DMS 273 (cell line): ENCODE data around the gene ESAM.

Experiments used
- DNase-seq: peaks from one replicate; lab custom pipeline; 2025; ENCODE audit not compliant: unreplicated experiment; lab: John Stamatoyannopoulos, UW

ESAM gene

GRCh38 chr11:124753624-124754023 is 8.5 kb downstream of the ESAM start:
- no peak for DNase-seq

DNA sequence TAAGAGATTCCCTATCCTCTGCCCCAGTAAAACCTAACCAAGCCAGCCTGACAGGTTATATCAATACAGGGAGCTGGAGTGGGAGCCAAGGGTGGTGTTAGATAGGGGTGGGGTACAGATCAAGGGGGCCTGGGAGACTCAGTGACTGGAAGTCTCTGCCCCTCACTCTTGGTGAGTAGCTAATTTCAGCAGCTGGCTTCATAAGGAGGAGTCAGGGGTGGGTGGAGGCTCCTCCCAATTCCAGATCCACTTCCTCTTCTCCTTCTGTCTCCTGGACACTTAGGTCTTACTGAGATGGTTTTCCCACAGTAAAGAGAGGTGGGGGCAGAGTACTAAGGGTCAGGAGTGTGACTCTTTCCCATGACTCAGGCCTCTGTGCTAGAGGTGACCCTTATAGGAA is 8.9 kb downstream of the ESAM start:
- peak; percentile 19 for DNase-seq

DNA sequence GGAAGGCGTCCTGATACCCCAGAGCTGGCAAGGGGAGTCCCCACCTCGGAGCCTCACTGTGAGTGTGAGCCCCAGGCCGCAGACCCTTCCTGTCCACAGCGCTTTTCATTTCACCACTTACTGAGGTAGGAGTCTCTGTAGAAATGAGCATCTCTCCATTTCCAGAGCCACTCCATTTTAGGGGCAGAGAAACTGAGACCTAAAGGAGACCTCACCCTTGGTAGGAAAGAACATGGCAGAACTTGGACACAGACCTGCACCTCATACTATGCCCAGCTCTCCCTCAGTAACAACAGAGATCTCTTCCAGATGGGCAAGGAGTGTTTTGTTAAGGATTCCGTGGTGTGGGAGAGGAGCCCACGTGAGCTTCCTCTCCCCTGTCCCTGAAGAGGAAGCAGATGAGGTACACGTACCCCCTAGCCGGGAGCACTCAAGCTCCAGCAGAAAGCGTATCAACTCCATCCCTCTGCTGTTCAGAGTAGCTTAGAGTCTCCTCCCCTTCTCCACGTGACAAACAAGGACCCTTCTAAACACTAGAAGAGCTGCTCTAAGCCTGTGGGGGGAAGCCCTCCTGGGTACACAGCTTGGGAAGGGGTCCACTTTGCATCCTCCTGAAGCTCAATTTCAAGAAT is 9.5 kb downstream of the ESAM start:
- no peak for DNase-seq

DNA sequence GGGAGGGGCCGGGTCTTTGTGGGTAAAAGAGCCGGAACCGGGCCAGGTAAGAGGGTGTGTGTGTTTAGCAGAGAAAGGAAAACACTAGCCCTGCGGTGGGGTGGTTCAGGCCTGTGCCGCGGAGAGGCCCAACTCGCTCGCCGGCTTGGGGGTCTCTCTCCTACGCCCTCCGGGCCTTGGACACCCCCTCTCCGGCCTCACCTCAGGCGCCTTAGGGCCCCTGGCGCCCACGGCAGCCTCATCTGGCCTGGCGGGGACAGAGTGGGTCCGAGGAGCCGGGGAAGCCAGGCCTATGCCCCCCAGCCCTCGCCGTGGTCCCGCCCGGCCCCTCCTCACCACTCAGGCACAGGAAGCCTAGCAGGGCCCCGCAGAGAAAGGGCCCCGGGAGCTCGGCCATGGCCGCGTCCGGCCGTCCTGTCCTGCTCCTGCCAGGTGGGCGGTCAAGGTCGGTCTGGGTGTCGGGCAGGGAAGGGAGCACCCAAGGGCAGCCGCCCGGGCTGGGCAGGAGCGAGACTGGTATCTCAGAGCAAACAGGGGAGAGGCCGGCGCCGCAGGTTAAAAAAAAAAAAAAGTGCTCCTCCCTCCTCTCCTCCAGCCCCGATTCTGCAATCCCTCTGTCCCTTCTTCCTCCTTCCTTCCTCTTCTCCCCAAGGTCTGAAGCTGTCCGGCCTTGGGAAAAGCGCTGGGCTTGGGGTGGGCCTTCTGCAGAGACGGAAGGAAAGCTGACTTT is 10.2 kb downstream of the ESAM start, which contains the start of gene VSIG2:
TSS of gene VSIG2 (minus strand) at position 515 of the 730 bp plus-strand sequence. CDS start at position 397, 118 bp downstream.
- no peak for DNase-seq

DNA sequence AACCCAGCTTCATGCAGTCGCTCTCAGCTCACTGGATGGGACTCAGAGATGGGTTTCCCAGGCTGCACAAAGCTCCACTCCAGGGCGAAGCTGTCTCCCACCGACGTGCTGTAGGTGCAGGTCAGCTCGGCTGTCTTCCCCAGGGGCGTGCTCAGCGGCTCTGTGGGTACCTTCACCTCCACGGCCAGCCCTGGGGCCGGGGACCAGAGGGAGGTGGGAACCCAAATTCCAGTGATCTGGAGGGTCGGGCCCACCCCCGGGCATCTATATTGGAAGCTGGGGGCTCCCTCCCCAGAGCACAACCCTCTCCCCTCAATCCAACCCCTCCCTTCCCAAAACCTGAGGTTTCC is 10.7 kb downstream of the ESAM start:
- DNase-seq: no peak

DNA sequence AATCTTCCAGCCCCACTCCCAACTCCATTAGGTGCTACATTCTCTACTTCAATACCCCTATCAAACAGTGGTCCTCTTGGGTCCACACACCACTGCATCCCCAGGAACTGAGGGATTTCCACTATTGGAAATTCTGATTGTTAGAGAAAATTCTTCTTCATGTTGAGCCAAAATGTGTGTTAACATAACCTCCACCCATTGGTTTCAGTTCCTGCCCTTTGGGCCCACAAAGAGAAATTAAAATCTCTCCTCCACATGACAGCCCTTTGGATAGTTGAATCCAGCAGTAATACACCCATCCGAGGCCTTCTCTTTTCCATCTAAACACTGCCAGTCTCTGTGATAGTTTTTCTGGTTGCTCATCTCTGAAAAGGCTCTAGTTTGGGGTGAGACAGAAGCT is 12.2 kb downstream of the ESAM start:
- no peak for DNase-seq

DNA sequence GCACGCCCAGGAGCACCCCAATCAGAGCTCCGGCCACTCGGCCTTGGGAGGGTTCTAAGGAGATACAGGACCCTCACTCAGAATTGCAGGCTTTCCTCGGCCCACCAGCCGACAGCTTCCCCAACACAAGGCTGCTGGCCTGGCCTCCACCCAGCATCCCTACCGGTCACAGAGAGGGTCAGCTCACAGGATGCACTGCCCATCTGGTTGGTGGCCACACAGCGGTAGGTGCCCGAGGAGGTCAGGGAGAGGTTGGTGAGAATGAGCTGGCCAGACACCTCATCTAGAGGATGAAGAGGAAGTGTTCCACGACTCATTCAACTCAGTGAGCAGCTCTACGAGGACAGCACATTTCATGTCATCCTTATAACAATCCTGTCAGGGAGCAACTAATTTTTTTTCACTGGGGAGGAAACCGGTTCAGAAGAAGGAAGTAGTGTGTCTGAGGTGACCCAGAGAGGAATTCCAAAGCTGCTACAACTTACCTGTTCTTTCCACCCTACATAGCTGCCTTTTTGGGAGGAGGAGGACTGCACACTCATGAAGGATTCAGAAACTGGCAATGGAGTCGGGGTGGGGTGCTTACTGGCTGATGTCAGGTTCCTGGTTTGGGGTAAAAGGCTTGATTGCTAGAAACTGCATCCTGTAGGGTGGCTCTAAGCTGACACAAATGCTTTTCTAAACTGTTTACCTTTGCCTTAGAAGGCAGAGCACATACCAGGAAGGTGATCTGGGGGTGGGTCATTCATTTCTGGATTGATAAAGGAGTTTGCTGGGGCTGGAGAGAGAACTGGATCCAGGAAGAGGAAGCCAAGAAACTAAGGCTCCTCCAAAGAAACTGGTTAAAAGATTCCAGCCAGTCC is 13.4 kb downstream of the ESAM start:
- no peak for DNase-seq

DNA sequence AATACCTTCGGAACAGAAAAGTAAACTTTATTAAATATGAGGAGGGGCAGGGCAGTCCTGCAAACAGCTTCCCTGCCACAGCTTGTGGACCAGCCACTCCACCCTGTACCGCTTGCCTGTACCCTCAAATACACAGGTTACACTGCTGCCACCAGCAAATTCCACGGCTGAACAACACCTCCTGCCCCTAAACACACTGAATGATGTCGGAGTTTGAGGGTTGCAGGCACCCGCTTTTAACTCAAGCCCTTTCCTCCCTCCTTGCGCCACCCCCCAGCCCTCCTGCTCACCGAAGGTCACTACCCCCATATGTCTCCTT is 14.0 kb downstream of the ESAM start:
- DNase-seq: no peak

- no peak for DNase-seq
Measured at GRCh38 chr11:124747406-124748099, 14.5 kb downstream of the ESAM start.

GRCh38 chr11:124746621-124747243 is 15.4 kb downstream of the ESAM start:
- no peak for DNase-seq

DNA sequence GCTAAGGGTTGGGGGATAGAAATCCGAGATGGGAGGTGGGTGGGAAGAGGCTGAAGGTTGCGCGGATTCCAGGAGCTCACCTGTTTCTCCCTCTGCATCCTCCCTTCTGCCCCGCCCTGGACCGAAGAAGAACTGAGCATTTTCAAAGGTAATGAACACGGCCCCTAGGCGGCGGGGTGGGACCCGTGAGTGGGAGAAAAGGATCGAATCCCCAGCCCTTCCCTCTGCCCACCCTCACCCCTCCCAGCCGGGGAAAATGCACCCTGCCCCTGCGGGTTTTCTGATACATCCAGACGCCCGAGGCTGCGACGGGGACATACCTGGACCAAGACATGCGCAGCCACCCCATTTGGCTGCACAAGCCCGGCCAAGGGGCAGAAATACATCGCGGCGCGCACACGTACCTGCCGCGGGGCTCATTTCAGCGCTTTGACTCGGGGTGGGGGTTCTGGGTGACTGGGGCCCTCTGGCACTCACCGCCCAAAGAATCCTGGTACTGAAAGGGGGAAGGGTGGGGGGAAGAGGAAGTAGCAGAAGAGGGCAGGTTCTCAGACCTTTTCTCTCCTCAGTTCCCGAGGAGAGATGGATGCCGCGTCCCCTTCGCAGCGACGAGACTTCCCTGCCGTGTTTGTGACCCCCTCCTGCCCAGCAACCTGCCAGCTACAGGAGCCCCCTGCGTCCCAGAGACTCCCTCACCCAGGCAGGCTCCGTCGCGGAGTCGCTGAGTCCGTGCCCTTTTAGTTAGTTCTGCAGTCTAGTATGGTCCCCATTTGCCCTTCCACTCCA is 16.1 kb downstream of the ESAM start:
- DNase-seq: no peak

DNA sequence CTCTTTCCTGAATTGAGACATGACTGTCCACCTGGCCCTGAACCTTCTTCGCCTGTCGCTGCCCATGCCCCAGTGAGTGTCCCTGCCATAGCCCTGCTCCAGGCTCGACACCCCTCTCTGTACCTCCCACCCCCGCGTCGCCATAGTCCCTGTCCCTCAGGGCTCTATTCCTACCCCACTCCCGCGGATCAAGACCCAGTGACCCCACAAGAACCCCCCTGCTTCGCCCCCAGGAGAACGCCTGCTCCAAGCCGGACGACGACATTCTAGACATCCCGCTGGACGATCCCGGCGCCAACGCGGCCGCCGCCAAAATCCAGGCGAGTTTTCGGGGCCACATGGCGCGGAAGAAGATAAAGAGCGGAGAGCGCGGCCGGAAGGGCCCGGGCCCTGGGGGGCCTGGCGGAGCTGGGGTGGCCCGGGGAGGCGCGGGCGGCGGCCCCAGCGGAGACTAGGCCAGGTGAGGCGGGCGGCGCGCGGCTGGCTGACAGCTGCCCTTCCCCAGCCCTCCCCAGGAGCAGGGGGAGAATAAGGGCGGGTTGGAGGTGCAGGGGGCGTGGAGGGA is 16.7 kb downstream of the ESAM start:
- no peak for DNase-seq

- no peak for DNase-seq
Measured at GRCh38 chr11:124743050-124743449, 19.0 kb downstream of the ESAM start.

DNA sequence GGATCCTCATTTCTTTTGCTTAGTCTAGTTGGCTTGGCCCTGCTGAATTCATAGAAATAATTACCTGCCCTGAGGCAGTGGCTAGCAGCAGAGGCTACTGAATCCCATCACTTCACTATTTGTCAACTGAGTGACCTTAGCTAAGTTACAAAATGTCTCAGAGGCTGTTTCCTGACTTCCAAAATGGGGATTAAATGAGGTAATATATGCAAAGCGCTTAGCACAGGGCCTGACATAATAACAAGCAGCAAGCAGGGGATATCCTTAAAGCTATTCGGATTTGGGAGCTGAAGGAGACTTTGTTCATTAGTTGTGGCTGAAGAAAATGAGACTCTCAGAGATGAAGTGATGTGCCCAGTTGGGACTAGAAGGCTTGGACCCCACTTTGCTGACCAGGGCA is 19.5 kb downstream of the ESAM start:
- DNase-seq: no peak

DNA sequence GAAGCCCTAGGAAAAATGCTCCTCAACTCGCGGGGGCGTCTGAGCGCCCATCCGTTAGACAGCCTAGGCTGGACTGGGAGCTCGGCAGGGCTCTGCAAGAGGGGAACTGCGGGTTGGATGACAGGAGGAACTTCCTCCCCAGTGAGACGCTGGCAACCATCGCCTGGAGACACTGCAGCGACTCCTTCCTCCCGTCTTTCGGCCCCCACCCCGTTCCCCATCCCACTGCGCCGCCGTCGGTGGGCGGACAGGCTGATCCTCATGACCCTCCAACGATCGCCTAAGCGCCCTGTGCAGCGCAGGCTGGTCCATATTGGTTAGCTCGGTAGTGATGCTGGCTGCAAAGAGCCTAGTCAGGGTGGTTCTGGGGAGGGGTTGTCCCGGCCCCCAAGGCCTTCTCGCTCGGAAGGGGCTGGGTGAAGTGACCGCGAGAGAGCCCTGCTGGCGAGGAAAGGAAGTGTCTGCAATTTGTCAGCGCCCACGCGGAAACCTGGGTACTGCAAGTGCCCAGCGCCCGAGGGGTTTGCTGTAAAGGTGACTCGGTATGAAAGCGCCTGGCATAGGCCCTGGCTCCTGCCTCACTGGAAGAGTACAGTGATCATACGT is 21.7 kb downstream of the ESAM start:
- DNase-seq: peak; percentile 65

DNA sequence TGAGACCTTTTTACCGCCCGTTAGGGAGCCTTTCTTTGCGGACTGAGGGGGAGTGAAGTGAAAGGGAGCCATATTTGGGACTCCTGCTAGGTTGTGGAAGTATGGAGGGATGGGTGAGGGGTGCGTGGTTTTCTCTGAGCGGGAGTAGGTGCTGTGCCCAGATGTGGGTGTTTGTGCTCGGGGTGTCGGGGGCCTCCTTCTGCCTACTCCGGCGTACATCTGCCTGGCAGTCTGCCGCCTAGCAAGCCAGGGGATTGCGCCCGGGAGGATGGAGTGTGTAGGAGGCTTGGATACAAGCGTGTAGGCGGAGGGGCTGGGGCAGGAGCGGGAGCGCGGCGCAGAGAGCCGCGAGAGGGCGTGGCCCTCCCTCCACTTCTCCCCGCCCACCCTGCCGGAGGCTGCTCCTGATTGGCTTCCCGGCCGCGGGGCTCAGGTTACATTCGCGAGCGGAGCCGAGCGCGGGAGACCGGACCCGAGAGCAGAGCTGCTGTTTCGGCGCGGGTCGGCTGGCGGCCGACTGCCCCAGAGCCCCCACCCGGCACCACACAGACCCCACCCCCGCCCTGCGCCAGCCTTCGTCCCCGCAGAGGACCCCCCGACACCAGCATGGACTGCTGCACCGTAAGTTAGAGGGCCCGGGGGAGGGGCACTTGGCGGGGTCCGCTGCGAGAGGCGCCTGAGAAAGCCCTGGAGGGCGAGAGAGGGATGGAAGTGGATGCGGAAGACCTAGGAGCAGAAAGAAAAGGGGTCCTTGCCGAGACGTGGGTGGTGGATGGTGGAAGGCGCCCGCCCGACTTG is 22.4 kb downstream of the ESAM start, which contains the start of gene NRGN:
TSS of gene NRGN (plus strand) at position 464 of the 798 bp plus-strand sequence. CDS start at position 607, 143 bp downstream.
- DNase-seq: peak; percentile 96

GRCh38 chr11:124738713-124739478 is 23.2 kb downstream of the ESAM start:
- no peak for DNase-seq
